SK-N-SH treated with all-trans-retinoic acid at 6 μM for 48 hours (cell line): Measurements from ENCODE around the gene ZNF554.

ENCODE experiments used
- BACH2 ChIP-seq: fragments of 250-450 bp; sonication (Bioruptor Pico); IDR thresholded peaks from 2 replicates; pipeline ENCODE4 v1.9.0; 2021; ENCODE audit warnings: mild to moderate bottlenecking, borderline replicate concordance
- CREB5 ChIP-seq: fragments of 250-450 bp; sonication (Bioruptor Pico); IDR thresholded peaks from 2 replicates; pipeline ENCODE4 v1.5.1; 2020; ENCODE audit warnings: low read depth, mild to moderate bottlenecking, moderate library complexity
- CSDC2 ChIP-seq: fragments of 250-450 bp; sonication (Bioruptor Pico); IDR thresholded peaks from 2 replicates; pipeline ENCODE4 v1.5.0; 2020; ENCODE audit warnings: mild to moderate bottlenecking, moderate library complexity
- ESRRG ChIP-seq: fragments of 250-450 bp; sonication (Bioruptor Pico); IDR thresholded peaks from 2 replicates; pipeline ENCODE4 v1.6.1; 2021; ENCODE audit warnings: mild to moderate bottlenecking
- ISL1 ChIP-seq: fragments of 250-450 bp; sonication (Bioruptor Pico); IDR thresholded peaks from 2 replicates; pipeline ENCODE4 v2.1.2; 2022; ENCODE audit warnings: mild to moderate bottlenecking, moderate library complexity
- PATZ1 ChIP-seq: fragments of 250-450 bp; sonication (Bioruptor Pico); IDR thresholded peaks from 2 replicates; pipeline ENCODE4 v1.8.0; 2020; ENCODE audit warnings: mild to moderate bottlenecking, moderate library complexity, borderline replicate concordance
- POU6F1 ChIP-seq: fragments of 250-450 bp; sonication (Bioruptor Pico); IDR thresholded peaks from 2 replicates; pipeline ENCODE4 v1.8.0; 2021; ENCODE audit warnings: low read depth, mild to moderate bottlenecking, moderate library complexity, borderline replicate concordance
- RARB ChIP-seq: fragments of 250-450 bp; sonication (Bioruptor Pico); IDR thresholded peaks from 2 replicates; pipeline ENCODE4 v1.8.0; 2021; ENCODE audit warnings: mild to moderate bottlenecking, moderate library complexity
- SNAI2 ChIP-seq: fragments of 250-450 bp; sonication (Bioruptor Pico); IDR thresholded peaks from 2 replicates; pipeline ENCODE4 v1.5.0; 2020; ENCODE audit warnings: mild to moderate bottlenecking, moderate library complexity
- TSHZ2 ChIP-seq: fragments of 250-450 bp; sonication (Bioruptor Pico); IDR thresholded peaks from 2 replicates; pipeline ENCODE4 v1.5.0; 2020; ENCODE audit warnings: mild to moderate bottlenecking, moderate library complexity
- ZC3H10 ChIP-seq: fragments of 250-450 bp; sonication (Bioruptor Pico); IDR thresholded peaks from 2 replicates; pipeline ENCODE4 v1.5.1; 2021; ENCODE audit warnings: mild to moderate bottlenecking, moderate library complexity

- TF ChIP-seq POU6F1 (CRISPR knock-in tag) (no peak), PATZ1 (CRISPR knock-in tag) (no peak), CSDC2 (CRISPR knock-in tag) (no peak), ESRRG (CRISPR knock-in tag) (no peak), TSHZ2 (CRISPR knock-in tag) (no peak), ZC3H10 (CRISPR knock-in tag) (no peak), SNAI2 (CRISPR knock-in tag) (no peak), BACH2 (CRISPR knock-in tag) (no peak), RARB (CRISPR knock-in tag) (no peak), ISL1 (CRISPR knock-in tag) (no peak), CREB5 (no peak)
These were observed 45.8 kb downstream of the ZNF554 start for GRCh38 chr19:2865334-2866100.
